Measurements from ENCODE around the gene MYEOV.
A peak's percentile ranks its signal among the peaks of the same experiment; 100 is the strongest.

The MYEOV gene

DNA sequence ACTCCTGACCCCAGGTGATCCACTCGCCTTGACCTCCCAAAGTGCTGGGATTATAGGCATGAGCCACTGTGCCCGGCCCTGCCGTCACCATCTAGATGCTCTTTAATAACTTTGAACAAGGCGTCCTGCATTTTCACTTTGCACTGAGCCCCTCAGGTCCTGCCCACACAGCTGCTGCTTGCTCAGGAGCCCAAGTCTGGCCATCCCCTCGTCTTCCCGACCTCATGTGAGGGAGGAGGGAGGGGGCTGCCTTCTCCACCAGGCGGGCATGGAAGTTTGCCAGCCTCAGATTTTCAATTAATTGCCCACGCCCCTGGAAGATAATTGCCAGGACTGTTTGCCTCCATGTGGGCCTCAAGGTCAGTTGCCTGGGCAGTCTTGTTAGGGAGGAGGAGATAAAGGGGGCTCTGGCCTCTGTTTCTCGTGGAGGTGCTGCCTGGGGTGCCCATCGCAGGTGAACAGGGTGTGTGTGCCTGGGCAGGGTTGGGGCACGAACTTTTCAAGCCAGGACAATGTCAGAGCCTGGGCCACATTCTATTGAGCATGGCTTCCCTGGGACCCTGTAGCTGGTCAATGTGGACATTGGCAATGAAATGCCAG, 27.9 kb upstream of the MYEOV start:
- DNase-seq, result no peak

DNA sequence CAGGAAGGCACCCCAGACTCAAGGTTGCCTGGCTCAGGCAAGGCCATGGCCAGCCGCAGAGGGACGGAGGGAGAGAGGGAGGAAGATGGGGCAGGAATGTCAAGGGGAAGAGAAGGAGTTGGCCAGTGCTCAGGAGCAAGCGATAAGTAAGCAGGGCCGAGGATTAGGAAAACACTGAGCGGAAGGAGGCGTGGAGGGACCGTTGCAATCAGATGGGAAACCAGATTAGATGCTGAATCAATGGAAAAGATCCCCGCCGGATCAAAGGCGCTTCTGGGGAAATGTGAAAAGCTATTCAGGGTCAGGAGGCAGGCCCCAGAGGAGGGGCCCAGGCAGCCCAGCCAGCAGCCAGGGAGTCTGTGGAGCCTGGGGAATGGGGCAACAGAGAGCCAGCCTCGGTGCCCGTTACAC, 26.6 kb upstream of the MYEOV start:
- DNase-seq, result no peak

DNA sequence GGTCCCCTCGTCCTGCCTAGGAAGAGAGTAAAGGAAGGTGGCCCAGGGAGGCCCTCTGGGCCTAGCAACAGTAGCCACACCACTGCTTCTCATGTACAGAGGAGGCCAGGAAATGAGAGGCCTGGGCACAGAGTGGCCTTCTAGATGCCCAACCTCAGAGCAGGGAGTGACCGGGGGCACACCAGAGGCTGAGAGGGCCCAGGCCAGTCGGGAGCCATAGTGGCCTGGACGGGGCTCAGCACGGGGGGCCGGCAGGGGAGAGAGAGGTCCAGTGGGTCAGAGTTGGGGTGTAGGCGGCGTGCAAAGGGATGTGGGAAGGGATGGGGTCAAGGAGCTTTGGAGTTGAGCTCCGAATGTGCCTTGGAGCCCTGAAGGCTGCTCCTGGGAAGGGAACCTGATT, 25.0 kb upstream of the MYEOV start:
- no peak for DNase-seq

DNA sequence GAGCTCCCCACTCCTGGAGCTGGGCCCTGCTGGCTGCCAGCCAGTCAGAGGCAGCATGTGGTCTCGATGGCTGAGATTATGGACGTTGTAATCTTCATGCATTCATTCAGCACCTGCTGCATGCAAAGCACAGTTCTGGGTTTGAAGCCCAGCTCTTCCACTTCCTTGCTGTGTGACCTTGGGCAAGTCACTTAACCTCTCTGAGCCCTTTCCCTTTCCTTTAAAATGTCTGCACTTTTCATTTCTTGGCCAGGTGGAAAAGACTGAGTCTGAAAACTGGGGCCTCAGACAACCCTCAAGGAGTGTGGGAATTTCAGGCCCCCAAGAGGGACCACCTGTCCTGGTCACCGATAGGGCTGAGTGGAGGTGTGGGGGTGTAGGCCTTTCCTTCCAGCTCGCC, 24.6 kb upstream of the MYEOV start:
- no peak for DNase-seq

DNA sequence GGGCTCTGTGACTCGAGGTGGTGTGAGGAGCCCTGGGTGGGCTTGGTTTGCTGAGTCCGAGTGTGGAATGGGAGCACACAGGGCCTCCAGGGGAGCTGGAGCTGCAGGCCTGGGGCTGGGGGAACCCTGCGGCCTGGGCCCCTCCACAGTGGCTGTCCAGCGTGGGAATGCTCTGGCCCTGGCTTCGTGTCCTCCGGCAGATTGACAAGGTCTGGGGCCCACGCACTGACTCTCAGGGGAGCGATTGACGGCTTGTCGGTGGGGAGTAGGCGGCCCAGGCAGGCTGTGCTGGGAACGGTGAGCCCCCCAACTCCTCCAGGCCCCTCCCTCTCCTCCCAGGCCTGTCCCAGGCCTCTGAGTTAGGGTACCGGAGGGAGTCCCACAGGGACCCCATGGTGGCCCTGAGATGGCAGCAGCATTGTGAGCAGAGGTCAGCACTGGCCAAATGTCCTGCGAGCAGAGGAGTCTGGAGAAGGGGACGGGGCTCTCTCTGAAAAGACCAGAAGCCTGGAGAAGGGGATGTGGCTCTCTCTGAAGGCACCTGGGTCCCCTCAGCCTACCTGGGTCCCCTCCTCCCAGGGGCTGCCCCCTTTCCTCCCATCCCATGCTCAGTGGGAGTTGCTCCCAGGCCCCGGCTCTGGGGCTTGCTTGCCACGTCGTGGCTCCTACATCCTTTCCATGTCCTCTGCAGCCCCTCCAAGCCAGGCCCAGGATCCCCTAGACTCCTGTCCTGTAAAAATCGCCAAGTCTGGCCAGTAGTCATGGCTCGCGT, 23.8 kb upstream of the MYEOV start:
- DNase-seq, result no peak

DNA sequence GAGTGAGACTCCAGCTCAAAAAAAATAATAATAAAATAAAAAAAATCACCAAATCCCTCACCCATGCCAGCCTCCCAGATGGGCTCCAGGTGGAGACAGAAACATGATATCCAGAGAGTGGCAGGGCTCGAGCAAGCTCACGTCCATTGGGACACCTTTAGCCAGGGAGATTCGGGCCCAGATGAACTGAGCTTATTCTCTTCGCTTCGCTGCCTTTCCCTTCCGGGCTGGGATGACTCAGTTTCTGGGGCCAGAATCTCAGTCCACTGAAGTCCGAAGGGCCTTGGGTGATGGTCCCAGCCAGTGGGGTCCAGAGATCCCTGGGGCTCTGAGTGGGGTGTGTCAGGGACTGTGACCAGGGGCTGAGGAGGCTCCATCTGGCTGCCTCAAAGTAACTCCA, 23.0 kb upstream of the MYEOV start:
- DNase-seq, result no peak

DNA sequence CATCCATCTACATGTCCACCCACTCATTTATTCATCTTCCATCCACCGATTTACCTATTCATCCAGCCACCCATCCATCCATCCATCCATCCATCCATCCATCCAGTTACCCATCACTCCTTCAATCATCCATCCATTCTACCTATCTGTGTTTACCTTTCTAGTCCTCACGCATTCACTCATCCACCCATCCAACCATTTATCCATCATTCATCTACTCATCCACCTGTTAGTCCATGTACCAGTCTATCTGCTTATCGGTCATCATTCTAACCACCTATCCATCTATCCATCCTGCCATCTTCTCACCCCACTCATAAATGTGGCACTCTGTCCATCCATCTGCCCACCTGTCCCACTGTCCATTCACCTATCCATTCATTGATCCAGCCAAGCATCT, 21.9 kb upstream of the MYEOV start:
- DNase-seq, result no peak

DNA sequence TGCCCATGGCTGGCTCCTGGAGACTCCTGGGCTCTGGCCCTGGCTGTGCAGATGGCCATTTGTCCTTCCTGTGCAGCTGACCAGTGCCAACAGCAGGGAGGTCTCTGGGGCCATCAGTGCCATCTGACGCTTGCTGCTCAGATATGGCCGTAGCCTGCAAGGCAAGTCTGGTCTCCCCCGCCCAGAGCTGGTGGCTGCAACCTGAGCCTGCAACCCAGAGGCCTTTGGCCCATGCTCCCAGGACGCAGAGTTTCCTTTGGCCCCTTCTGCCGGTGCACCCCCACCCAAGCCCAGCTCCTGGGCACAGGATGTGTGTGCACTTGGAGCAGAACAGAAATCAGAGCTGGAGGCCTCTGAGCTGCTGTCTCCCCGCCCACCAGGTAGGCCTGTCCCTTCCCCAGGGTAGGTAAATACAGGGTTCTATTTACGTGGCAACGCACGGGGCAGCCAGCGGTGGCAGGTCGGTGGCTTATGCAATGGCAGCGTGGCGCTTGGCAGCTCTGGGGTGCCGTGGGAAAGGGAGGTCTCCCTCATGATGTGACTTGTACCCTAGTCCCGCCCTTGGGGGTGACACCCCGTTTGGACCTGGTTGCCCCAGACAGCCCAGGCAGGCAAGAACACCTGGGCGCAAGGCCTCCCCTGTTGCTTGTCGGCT, 21.0 kb upstream of the MYEOV start:
- no peak for DNase-seq

DNA sequence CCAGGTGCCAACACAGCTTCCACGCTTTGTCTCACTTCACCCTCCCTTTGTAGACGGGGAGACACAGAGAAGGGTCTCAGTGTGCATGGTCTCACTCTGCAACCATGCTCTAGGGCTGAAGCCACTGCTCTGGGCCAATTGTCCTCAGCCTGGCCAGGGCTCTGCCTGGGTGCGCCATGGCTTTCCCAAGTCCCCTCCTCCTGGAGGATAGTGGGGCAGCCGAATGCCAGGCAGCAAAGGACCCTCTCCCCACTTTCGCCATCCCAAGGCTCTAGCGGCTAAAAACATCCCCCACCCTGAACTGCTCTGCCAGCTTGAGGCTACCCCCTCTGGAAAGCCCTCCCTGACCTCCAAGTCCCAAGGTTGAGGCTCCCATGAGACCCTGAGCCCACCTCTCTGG, 20.4 kb upstream of the MYEOV start:
- DNase-seq, result no peak

DNA sequence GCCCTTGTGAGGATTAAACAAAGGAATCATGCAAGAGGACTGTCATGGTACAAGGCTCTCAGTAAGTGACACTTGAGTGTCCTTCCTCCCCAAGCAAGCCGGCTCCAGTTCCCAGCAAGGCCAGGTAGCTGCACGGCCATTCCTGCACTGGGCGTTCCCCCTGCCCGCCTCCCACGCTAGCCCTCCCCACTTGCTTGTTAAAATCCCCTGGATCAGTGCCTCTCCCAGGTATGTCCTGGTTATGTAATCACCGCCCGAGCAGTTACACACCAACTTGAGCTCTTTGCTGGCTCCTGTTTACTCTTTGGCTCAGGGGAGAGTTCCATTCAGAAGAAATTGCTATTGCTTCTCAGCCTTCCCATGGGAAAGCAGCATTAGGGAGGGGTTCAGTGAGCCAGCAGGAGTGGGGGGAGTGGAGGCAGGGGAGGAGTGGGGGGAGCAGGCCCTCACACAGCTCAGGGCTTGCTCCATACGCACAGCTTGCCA, 19.4 kb upstream of the MYEOV start:
- DNase-seq, result no peak

DNA sequence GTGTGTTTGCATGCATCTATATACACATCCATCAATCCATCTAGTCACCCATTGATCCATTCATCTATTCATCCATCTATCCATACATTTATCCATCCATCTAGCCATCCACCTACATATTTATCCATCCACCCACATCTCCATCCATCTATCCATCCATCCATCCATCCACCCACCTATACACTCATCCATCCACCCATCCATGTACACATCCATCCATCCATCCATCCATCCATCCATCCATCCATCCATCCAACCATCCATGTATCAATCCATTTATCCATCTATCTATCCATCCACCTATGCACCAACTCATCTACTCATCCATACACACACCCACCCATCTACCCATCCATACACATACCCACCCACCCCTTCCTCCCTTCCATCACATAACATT, 18.8 kb upstream of the MYEOV start:
- DNase-seq, result no peak

DNA sequence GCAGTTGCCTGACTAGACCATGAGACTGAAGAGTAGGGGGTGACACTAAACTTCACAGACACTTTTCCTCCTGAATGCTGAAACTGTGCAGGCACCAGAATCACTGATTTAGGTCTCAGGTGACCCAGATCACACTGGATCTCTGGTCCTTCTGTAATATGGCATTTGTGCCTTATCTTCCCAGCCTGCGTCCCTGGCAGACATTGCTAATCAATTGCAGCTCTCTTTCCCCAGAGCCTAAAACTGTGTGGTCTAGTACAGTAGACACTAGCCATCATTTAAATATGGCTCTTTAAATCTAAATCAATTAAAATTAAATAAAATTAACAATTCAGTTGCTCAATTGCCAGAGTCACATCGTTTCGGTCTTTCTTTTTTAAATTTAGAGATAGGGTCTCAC, 17.8 kb upstream of the MYEOV start:
- DNase-seq, result no peak

DNA sequence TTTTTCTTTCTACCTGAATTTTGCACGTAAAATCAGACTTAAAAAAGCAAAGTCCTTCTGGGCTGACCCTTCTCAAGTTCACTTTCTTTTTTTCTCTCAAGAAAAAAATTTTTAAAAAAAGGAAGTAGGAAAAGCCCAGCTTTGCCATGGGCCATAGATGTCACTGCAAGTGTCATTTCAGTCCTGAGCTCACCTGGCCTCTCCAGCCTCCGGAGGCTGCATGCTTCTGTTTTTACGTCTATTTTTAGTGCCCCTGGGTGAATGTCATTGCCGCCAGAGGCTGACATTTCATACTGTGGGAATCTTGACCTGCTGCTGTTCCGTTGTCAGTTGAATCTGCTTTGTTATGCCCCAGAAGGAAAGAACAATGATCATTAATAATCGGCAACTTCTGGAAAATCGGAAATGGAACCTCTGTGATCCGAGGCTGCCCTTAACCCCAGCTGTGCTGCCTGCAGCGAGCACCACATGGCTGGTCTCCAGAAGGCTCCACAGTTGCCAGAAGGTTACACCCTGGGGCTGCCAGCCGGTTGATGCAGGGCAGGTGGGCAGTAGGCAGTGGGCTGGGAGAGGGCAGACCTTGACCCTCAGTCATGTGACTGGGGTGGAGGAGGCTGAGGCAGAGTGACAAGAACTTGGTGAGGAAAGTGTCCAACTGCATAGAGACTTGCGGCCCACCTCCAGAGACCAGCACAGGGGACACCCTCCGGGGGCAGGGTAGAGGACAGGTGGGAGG, 16.7 kb upstream of the MYEOV start:
- DNase-seq, result no peak

DNA sequence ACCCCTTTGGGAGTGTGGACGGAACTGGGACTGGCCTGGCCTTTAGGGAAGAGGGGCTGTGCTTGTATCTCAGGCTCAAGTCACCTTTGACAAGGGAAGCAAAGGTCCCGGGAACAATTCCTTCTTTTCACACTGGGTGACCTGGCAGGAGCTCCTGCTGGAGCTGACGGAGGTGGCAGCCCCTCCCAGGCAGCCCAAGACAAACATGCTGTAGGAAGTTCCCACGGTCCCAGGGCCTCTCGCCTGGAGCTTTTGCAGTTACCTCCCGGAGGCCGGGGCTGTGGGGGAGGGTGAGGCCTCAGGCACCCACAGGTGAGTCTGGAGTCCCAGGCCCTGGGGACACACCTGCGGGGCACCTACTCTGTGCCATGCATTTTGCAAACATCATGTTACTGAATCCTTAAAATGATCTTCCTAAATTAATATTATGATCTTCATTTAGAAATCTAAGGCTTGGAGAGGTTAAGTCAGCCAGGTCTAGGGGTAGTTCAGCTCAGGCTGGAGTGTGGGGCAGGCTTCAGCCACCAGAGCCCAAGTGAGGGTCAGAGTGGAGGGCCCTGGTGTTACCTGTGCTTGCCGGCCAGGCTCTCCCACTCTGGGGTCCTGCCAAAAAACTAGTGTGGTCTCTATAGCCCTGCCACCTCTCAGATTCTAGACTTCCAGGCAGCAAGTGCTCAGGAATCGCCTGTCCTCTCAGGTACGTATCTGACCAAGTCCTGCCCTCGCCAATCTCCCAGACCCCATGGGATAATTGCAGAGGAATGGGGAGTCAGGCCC, 15.7 kb upstream of the MYEOV start:
- DNase-seq, result no peak

DNA sequence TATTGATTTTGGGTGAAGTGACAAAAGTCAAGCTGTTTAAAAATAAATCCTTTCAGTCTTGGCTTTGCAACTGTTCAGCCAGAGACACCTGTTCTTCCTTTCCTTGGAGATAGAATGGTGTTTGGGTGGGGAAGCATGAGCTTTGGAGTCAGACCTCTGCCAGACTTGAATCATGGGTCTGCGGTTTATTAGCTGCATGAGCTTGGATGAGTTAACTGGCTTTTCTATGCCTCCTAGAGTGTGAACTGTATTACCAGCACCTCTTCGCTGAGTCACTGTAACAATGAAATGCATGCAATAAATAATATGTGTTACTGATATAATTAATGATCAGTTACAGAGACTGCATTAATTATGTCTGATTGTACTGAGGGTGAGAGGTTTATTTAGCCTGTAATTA, 13.5 kb upstream of the MYEOV start:
- DNase-seq, result no peak

DNA sequence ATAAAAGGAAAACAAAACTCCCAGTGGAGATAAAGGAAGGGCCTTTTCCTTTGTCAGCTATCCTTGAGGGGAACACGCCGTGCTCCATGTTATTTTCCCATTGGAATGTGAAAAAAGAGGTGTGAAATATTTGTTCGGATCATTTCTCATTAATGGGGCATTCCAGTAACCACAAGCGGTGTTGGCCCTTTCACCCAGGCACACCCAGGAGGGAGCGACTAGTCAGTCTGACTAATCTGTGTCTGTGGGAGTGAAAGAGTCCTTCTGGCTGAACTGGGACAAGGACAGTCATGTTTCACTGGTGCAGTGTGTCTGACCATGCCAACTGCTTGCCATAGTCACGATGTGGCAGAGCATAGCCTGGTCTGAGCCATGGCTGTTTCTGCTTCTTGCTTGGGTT, 13.0 kb upstream of the MYEOV start:
- DNase-seq, result peak; percentile 42 to 63

DNA sequence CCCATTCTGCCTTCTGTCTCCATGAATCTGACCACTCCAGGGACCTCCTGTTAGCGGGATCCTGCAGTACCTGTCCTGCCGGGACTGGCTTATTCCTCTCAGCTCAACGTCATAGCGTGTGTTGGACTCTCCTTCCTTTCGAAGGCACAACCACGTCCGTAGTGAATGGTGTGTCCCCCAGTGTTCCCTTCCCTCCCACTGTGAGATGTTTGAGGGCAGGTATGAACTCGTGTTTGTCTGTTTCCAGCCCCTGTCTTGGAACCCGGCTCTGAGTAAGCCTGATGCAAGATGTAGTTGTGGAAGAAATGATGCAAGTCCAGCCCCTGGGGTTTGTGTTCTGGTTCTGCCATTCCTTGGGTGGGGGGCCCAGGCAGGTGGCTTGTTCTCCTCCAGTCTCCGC, 10.5 kb upstream of the MYEOV start:
- no peak for DNase-seq

DNA sequence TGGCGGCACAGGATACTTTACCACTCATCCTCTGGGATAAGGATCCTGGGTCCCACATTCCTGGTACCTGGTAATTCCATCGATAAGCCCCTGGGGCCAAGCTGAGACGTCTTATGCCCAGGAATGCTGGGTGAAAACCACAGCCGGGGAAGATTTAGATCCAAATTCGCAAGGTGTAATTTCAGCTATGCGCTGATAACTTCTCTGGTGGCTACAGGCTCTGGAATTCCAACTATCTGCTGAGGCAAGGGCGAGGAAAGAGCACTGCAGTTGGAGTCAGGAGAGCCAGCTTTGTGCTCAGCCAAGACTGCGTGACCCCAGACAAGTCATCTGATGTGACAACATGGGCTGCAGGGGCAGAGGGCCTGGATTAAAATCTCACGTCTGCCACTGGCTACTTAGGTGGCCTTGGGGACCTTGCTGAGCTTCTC, 9.9 kb upstream of the MYEOV start:
- DNase-seq, result no peak

DNA sequence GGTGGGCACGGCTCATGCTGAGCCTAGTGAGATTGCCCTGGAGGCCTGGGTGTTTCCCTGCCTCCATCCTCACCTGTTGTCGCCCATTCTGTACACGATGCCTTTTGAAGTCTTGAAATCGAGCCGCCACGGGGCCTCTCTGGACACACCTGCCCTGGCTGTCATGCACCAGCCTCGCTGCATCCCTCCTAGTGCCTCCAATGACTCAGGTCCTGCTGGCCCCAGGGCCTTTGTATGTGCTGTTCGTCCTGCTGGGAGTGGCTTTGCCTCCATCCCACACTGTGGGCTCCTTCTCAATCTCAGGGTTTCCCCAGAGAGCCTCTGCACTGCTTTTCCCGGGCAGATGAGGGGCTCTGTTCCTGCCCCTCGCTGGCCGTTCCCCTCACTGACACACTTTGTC, 8.9 kb upstream of the MYEOV start:
- DNase-seq, result no peak

DNA sequence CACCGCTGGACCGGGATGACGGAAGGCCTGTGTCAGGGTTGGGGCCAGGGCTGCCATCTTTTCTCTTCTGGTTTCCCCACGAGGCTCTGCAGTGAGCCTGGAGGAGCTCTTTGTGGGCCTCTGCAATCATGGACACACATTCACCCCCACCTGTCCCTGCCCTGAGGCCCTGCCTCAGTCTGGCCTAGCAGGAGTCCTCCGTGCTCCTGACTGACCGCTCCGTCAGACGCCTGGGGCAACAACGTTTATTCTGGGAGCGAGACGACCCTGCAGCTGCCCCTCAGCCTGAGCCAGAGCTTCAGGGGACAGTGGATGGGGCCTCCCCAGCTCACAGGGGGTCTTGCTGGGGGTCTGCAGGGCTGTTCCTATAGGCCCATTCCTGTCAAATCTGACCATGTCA, 8.2 kb upstream of the MYEOV start:
- DNase-seq, result no peak

DNA sequence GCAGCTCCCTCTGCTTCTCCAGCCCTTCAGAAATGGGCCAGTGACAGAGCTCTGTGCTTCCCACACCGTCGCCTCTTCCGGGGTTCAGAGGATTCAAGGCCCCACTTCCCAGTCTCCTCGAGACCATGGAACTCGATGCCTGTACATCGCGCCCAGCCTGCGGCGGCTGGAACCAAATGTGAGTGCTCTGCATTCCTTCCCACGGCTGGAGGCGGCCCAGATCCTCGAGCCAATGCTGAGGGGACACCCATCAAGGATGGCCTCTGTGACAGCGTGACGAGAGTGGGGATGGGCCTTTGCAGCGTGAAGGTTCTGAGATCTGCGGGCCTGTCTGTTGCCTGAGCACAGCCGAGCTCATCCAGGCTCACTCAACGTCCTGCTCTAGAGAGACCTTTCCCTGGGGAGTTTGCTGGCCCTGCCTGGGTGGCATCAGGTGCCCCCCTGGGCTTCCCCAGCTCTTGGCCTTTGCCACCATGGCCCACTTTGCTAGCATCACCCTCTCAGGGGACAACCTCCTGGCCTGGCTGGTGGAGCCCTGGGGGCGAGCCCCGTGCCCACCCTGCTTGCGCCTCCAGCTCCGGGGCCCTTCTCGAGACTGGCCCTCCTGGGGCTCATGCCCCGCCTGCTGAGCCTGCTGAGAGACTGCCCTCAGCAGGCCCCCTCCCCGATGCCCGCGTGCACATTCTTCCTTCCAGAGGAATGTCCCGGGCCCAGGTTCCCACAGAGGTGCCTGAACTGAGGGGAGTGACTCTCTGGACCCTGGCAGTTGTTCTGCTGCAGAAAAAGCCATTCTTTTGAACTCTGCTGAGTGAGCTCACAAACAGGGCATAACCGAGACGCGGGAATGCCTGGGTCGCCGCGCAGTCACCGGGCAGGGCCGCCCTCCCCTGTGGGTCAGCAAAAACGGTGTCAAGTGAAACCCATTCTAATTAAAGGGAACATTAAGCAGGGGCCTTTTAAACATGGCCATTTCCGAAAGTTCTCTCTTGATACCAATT, 7.3 kb upstream of the MYEOV start:
- no peak for DNase-seq

All from SW 1271 (cell line).